Neural cell (in vitro differentiated cells): ENCODE results near the gene RFC2. TPM values are rescaled to one million over a fixed set of nuclear protein-coding genes. Genes with fewer than 3 reads are reported as not detected.

Experiments used
- H2AFZ ChIP-seq: fragments of 200-600, 300-800 bp; sonication (generic), shearing (Covaris generic); 2 replicates; pipeline ENCODE4 v1.6.0; 2014; ENCODE audit warnings: low read depth, mild to moderate bottlenecking, antibody characterized with exemption, low read length, moderate library complexity
- H3F3A ChIP-seq: fragments of 200-600 bp; shearing (Covaris generic); 2 replicates; pipeline ENCODE4 v1.6.1; 2016; ENCODE audit warnings: mild to moderate bottlenecking, moderate library complexity, mixed read lengths, antibody characterized with exemption, low read length; ENCODE audit not compliant: insufficient read depth, poor library complexity, severe bottlenecking
- H3K27ac ChIP-seq: fragments of 200-600, 300-800 bp; sonication (generic), shearing (Covaris generic); 2 replicates; pipeline ENCODE4 v1.5.1; 2014; ENCODE audit warnings: mild to moderate bottlenecking, low read length, moderate library complexity
- H3K27me3 ChIP-seq: fragments of 300-800, 200-600 bp; sonication (generic), shearing (Covaris generic); 2 replicates; pipeline ENCODE4 v1.6.0; 2014; ENCODE audit warnings: mild to moderate bottlenecking, low read depth, low read length, moderate library complexity; ENCODE audit not compliant: insufficient read depth
- H3K36me3 ChIP-seq: fragments of 300-800, 200-600 bp; sonication (generic), shearing (Covaris generic); 2 replicates; pipeline ENCODE4 v1.5.1; 2014; ENCODE audit warnings: mild to moderate bottlenecking, antibody characterized with exemption, low read length, moderate library complexity; ENCODE audit not compliant: insufficient read depth
- H3K4me2 ChIP-seq: fragments of 300-800, 200-600 bp; sonication (generic), shearing (Covaris generic); 2 replicates; pipeline ENCODE4 v1.6.0; 2014; ENCODE audit warnings: mild to moderate bottlenecking, low read length
- H3K4me3 ChIP-seq: fragments of 300-800, 200-600 bp; sonication (generic), shearing (Covaris generic); 2 replicates; pipeline ENCODE4 v1.5.1; 2014; ENCODE audit warnings: mild to moderate bottlenecking, low read length, moderate library complexity
- H3K79me2 ChIP-seq: fragments of 200-600 bp; shearing (Covaris generic); replicated peaks from 2 replicates; pipeline ENCODE4 v1.6.0; 2014; ENCODE audit warnings: mild to moderate bottlenecking, low read length, moderate library complexity; ENCODE audit not compliant: insufficient read depth
- H3K9ac ChIP-seq: fragments of 300-800, 200-600 bp; sonication (generic), shearing (Covaris generic); 2 replicates; pipeline ENCODE4 v1.6.1; 2016; ENCODE audit warnings: mild to moderate bottlenecking, low read length, mixed read lengths
- H3K9me2 ChIP-seq: fragments of 200-600 bp; shearing (Covaris generic); 2 replicates; pipeline ENCODE4 v1.6.1; 2016; ENCODE audit warnings: mild to moderate bottlenecking, low read length, mixed read lengths; ENCODE audit not compliant: insufficient read depth
- H3K9me3 ChIP-seq: fragments of 200-600, 300-800 bp; sonication (generic), shearing (Covaris generic); 2 replicates; pipeline ENCODE4 v1.6.1; 2016; ENCODE audit warnings: mild to moderate bottlenecking, mixed run types, low read length, moderate library complexity, mixed read lengths
- H4K20me1 ChIP-seq: fragments of 200-600 bp; shearing (Covaris generic); 2 replicates; pipeline ENCODE4 v1.6.1; 2016; ENCODE audit warnings: mild to moderate bottlenecking, mixed run types; ENCODE audit not compliant: insufficient read depth
- CTCF ChIP-seq: fragments of 450-650 bp; IDR thresholded peaks from 2 replicates; pipeline ENCODE4 v1.5.1; 2014; ENCODE audit warnings: antibody characterized with exemption, mild to moderate bottlenecking, moderate library complexity; ENCODE audit not compliant: poor library complexity, severe bottlenecking
- EP300 ChIP-seq: fragments of 450-650 bp; conservative IDR thresholded peaks from 2 replicates; pipeline ENCODE4 v1.6.1; 2014; ENCODE audit warnings: antibody characterized with exemption, mild to moderate bottlenecking, moderate library complexity; ENCODE audit not compliant: poor library complexity, severe bottlenecking
- EZH2 ChIP-seq: fragments of 200-600, 300-800 bp; shearing (Covaris generic), sonication (generic); IDR thresholded peaks from 2 replicates; pipeline ENCODE4 v1.6.1; 2014; ENCODE audit warnings: antibody characterized with exemption, low read length, borderline replicate concordance, mild to moderate bottlenecking; ENCODE audit not compliant: insufficient read depth, poor library complexity, severe bottlenecking
- MXI1 ChIP-seq: fragments of 450-650 bp; conservative IDR thresholded peaks from 2 replicates; pipeline ENCODE4 v1.6.1; 2014; ENCODE audit warnings: antibody characterized with exemption, mild to moderate bottlenecking; ENCODE audit not compliant: poor library complexity, severe bottlenecking
- POLR2AphosphoS5 ChIP-seq: IDR thresholded peaks from 2 replicates; pipeline ENCODE4 v1.6.1; 2012
- RAD21 ChIP-seq: fragments of 450-650 bp; conservative IDR thresholded peaks from 2 replicates; pipeline ENCODE4 v1.6.1; 2014; ENCODE audit warnings: antibody characterized with exemption, mild to moderate bottlenecking, moderate library complexity
- REST ChIP-seq: IDR thresholded peaks from 2 replicates; pipeline ENCODE4 v1.6.1; 2012; ENCODE audit warnings: borderline replicate concordance
- SMC3 ChIP-seq: fragments of 450-650 bp; conservative IDR thresholded peaks from 2 replicates; pipeline ENCODE4 v1.6.1; 2014; ENCODE audit warnings: antibody characterized with exemption, mild to moderate bottlenecking, moderate library complexity; ENCODE audit not compliant: poor library complexity
- TAF1 ChIP-seq: IDR thresholded peaks from 2 replicates; pipeline ENCODE4 v1.6.1; 2012; ENCODE audit warnings: low read depth
- polyA plus RNA-seq: library from polyadenylated mRNA; depleted of rRNA; stranded (reverse); fragments of >200 nt; gene quantifications from 2 replicates; pipeline ENCODE4 v1.2.3, GENCODE V29; 2014

The RFC2 gene
- polyA plus RNA-seq, 1 donor from 2014 or later: 20.9 TPM

GRCh38 chr7:74297516-74298233, 43.5 kb upstream of the RFC2 start:
- Histone ChIP-seq H3K9ac (no peak overlapping the region), H3K4me3 (no peak overlapping the region), H3K27ac (no peak overlapping the region), H3K27me3 (no peaks in the 10 kb centered on the region), H3K4me2 (no peak overlapping the region), H4K20me1 (peaks cover 13% of the 10 kb centered on the region), H3K79me2 (peaks cover 59% of the 10 kb centered on the region), H3F3A (no peaks in the 10 kb centered on the region), H2AFZ (no peak overlapping the region), H3K9me2 (no peaks in the 10 kb centered on the region), H3K9me3 (no peaks in the 10 kb centered on the region), H3K36me3 (no peaks in the 10 kb centered on the region)
- no peak for TF ChIP-seq EP300
- no peak for TF ChIP-seq RAD21
- no peak for TF ChIP-seq CTCF
- no peak for TF ChIP-seq EZH2
- no peak for TF ChIP-seq TAF1
- TF ChIP-seq POLR2AphosphoS5: no peak
- no peak for TF ChIP-seq REST
- no peak for TF ChIP-seq SMC3
- no peak for TF ChIP-seq MXI1

GRCh38 chr7:74294191-74294998, 40.2 kb upstream of the RFC2 start:
- no peaks in the 10 kb centered on the region for H3K9me3 ChIP-seq
- TF ChIP-seq REST (no peak), RAD21 (no peak), TAF1 (no peak), EZH2 (no peak), POLR2AphosphoS5 (no peak), MXI1 (no peak), CTCF (no peak), EP300 (no peak), SMC3 (no peak)
- no peaks in the 10 kb centered on the region for H3K36me3 ChIP-seq
- H3K4me3 ChIP-seq: no peak overlapping the region
- no peaks in the 10 kb centered on the region for H3K27me3 ChIP-seq
- H3K9me2 ChIP-seq: no peaks in the 10 kb centered on the region
- no peak overlapping the region for H3K9ac ChIP-seq
- peaks cover 26% of the 10 kb centered on the region for H4K20me1 ChIP-seq
- H3F3A ChIP-seq: no peaks in the 10 kb centered on the region
- H2AFZ ChIP-seq: no peak overlapping the region
- H3K4me2 ChIP-seq: no peak overlapping the region
- H3K79me2 ChIP-seq: peaks cover 81% of the 10 kb centered on the region
- no peak overlapping the region for H3K27ac ChIP-seq
